B cell (primary cell): Measurements from ENCODE around the gene HIP1.

Experiments used
- CTCF ChIP-seq: fragments of 200-600 bp; IDR thresholded peaks from one replicate; pipeline ENCODE4 v1.8.0; 2022; ENCODE audit warnings: antibody characterized with exemption, mild to moderate bottlenecking
- EZH2 ChIP-seq: IDR thresholded peaks from 2 replicates; pipeline ENCODE4 v1.6.1; 2012; ENCODE audit warnings: borderline replicate concordance, low read depth, mild to moderate bottlenecking, moderate library complexity, low read length; ENCODE audit not compliant: insufficient read depth, poor library complexity, severe bottlenecking

DNA sequence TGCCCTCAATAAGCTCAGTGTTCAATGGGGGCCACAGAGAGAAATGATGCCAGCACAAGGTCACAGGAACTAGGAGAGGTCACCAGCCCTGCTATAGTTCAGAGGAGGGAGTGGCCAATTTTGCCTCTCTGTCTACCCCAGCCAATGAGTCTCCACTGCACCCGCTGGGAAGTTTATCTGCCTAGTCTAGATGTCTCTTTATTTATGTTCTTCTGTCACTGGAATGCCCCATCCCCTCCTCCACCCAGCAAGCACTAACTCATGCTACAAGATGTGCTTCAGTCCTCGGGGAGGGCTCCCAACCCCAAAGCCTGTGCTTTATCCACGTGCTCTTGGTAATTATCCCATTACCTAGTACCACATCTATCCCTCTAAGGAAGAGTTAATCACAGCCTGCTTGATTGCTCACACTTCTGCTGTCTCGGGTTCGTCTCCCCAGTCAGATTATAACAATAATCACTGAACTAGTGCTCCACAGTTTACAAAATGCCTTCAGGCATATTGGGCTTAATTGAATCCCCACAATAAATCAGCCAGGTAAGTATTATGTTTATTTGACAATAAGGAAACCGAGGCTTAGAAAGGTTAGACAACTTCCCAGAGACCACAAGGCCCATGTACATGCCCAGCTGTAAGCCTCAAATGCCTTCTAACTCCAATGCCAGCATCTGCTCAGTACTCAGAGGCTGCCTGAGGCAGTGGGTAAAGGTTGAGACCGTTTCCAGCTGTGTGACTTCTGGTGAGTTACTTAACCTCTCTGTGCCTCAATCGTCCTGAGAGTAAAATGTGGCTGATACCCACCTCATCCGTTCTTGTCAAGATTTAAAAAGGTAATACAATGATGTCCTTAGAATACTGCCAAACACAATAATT, 3.9 kb downstream of the HIP1 start:
- no peak for TF ChIP-seq CTCF
- TF ChIP-seq EZH2, result no peak
